Mesenteric fat pad (tissue), 1 donor: ENCODE results near the gene ARHGEF3. TPM values are rescaled to one million over a fixed set of nuclear protein-coding genes. Genes with fewer than 3 reads are reported as not detected.
"Not testable (repeated sequence)": the region's sequence is repeated elsewhere in the genome, so short reads cannot be mapped to it uniquely, and the experiment has no call there.

Source experiments
- DNase-seq: peaks from one replicate; pipeline ENCODE4 v3.0.0-alpha.2; 2020; ENCODE audit warnings: low spot score
- total RNA-seq: library from RNA; stranded (reverse); fragmentation: NEBNext Ultra II Directional; extraction: Animal tissue kit (Norgen Biotek cat#: 25700); gene quantifications from one replicate; pipeline ENCODE4 v1.2.1, GENCODE V29; 2021
- donor health status: DM: yes; HTN: yes; CAD: no.

Gene ARHGEF3
- total RNA-seq, 1 donor from 2014 or later = 17.0 TPM

GRCh38 chr3:56775838-56776555 lies 25.8 kb downstream of the ARHGEF3 start:
- DNase-seq = no peak

- DNase-seq = no peak
Measured at GRCh38 chr3:56775445-56775837, 26.3 kb downstream of the ARHGEF3 start.

DNA sequence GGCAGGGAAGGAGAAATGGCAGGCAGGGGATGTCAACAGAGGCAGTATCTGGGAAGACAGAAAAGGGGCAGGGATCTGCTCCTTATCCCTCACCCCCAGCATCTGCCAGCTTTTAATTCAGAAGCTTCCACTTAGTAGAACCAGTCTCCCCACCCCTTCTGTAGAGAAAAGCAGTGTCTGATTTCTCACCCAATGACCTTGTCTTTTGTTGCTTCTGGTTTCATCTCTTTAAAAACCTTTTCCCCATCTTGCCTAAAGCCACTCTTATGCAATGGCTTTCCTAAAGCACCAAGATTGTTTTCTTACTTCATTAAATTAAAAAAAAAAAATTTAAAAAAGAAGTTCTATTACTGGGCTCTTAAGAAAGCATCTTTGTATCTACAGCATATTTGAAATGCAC lies 27.8 kb downstream of the ARHGEF3 start:
- DNase-seq = no peak

DNA sequence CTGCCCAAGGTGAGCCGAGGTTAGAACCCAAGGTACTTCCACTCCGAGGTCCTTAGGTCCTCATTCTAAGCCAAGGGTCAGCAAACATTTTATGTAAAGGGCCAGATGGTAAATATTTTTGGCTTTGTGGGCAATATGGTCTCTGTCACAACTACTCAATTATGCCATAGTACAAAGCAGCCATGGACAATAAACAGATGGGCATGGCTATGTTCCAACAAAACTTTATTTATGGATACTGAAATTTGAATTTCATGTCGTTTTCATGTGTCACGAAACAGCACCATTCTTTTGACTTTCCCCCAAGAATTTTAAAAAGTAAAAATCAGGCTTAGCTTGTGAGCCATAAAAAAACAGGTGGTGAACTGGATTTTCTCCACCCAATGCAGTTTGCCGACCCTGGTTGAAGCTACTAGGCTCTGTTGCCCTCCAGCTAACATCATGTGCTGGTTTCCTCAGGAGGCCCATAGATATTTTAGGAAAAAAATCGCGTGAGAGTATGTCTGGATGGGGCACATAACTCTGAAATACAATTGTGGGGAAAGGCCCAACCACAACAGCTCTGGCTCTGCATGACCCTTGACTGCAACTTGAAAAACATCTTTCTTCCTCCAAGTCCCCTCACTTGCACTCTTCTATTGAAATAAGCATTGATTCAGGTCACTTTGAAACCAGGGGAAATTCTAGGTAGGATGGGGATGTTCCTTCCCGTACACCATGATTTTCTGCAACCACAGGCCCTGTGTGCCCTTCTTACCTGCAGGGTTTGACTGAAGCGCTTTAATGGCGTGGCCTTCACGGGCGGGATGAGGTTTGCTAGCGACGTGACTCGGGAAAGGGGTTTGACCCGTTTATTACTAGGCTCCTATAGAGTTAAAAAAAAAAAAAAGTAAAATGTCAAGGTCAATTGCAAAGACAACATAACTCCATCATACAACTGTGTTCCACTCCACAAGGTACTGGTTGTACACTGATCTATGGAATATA lies 28.5 kb downstream of the ARHGEF3 start:
- DNase-seq = no peak

DNA sequence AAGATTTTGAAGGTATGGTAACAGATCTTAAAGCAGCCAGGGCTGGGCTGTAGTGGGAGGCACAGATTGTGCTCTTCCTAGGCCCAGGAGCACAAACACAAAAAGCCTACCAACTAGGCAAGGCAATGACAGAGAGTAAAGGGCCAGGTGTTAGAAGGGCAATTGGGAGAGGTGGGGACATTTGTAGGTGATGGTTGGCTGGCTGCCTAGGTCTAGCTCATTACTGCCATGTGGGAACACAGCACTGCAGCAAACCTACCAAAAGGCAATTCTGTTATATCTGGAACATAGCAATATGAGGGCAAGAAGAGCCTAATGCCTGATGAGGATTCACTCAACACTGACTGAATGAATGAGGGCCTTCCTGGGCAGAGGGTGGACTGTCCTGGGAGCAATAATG lies 30.4 kb downstream of the ARHGEF3 start:
- DNase-seq = no peak

DNA sequence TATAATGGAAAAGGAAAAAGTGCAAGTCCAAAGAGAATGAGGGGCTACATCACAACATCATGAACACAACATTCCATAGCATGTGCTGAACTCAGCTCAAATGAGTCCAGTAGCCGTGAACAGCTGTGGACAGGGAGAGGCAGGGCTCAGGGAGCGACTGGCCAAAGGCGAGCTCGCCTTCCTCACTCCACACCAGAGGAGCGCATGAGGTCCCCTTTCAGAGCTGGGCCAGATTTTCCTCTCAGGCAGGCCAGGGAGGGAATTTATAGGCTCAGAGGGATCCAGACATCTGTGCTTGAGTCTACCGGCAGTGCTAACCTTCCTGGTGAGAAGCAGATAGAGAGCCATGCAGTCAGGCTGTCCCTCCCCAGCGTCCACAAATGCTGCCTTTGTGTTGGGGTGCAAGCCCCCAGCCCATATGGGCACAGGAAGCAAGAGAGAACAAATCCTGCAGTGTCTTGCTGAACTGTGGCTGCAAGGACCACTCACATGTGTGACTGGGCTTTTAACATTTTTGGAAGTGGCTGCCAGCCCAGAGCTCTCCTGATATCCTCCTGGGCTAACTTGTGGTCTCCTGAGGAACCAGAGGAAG lies 32.5 kb downstream of the ARHGEF3 start:
- no peak for DNase-seq

DNA sequence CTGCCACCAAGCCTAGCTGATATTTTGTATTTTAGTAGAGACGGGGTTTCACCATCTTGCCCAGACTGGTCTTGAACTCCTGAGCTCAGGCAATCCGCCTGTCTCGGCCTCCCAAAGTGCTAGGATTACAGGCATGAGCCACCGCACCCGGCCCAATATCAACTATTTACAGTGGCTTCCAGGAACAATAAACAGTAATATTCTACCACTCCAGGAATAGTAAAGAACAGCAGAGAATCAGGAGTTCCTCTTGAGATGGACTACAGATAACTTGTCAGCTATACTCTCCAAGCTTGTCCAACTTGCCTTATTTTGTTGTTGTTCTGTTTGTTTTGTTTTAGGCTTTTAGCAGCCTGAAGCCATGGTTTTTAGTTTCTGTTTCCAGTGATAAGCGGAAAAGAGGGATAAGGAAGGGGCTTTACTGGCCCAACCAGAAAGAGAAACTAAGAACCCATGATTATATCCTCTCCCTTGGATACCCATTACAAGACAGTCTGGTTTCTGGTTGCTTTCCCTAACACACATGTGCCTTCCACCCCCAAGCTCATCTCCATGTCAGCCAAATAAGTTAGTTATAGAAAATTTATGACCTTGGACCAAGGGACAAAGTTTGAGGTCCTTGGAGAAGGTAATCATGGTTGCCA lies 36.7 kb downstream of the ARHGEF3 start:
- DNase-seq = no peak

DNA sequence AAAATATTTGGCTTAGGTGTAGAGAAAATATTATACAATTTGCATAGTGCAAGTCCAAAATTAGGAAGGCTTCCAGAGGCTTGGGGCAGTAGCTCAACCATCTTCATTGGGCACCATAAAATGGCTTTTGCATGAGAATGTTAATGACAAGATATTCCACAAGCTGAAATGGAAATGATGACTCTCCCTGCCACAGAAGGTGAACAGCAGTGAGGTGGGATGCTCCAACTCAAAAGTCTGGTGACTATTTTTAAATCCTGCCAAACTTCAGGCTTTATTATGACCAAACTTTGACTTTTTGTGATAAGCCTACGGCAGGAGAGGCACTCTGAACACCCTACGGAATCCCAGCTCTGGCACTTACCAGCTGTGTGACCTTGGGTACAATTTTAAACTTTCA lies 37.6 kb downstream of the ARHGEF3 start:
- no peak for DNase-seq

DNA sequence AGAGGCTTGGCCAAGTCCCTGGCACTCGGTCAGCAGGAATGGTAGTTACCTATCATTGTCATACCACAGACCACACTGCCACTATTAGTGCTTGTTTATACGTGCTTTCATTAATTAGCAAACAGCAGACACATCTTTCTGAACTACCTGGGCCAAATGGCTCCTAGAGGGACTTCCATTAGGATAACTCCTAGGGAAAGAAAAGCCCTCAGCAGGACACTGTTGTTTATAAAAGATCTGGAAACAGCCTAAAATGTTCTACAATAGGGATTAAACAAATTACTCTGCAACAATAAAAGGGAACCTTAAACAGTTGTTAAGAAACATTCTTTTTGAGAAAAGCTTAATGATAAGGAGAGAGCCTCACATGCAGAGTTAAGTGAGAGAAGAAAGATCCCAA lies 38.5 kb downstream of the ARHGEF3 start:
- DNase-seq = no peak

GRCh38 chr3:56762718-56763117 lies 39.0 kb downstream of the ARHGEF3 start:
- DNase-seq = no peak

DNA sequence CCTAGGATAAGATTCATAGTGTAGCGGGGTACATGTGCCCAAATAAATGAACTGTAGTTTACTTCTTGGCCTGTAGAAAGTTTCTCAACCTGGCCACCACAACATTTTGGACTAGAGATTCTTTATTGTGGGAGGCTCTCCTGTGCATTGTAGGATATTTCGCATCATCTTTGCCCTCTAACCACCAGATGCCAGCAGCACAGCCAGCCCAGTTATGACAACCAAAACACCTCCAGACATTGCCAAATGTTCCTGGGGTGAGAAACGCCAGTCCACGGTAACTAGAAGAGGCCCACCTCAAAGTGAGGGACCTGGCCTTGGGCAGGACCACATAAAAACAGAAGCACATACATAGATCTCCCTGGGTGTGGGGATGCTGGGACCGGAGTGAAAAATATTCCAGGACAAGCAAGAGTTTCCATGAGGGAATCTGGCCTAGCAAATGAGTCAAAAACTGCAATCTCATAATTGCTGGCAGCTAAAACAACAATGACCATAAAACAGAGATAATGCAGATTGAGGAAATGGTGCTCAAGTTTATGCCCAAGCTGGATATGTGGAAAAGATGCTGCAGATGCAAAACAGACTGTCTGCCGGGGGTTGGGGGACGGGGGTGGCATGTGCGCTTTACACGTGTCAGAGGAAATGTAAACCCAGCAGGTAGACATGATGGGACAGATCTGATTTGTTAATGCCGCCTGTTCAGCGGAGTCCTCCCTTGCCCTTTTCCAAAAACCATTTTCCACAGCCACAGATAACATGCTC lies 39.7 kb downstream of the ARHGEF3 start:
- no peak for DNase-seq

DNA sequence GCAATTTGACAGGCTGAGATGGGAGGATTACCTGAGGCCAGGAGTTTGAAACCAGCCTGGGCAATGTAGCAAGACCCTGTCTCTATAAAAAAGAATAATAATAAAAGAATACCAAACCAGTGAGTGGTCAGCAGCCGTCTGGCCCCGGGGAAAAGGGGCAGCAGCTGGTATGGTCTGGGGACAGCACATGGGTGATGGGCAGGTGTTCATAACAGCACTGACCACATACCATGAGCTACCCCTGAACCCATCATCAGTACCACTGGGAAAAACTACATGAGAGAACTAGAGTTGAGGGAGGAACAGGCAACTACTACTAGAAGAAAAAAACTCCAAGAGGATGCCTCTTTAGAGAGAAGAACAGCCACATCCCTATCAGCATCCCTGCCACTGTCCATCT lies 40.7 kb downstream of the ARHGEF3 start:
- DNase-seq = no peak

GRCh38 chr3:56759532-56759931 lies 42.2 kb downstream of the ARHGEF3 start:
- no peak for DNase-seq

DNA sequence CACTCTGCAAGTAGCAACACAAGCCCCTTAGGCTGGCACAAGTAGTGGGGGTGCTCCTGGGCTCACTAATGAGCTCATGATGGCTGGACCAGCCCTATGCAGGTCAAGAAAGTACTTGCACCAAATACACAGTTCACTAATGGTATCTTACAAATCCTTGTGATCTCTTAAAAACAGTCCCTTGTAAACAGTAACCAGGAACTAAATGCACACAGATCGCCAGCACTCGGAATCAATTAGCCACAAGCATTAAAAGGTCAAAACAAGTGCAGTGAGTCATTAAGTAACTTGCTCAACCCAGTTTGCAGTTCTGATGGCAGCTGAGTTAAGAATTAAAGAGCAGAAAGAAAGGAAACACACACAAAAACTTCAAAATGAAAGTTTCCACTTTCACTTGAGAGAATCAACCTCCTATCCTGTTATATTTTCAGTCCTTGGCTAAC lies 43.2 kb downstream of the ARHGEF3 start:
- no peak for DNase-seq

GRCh38 chr3:56758042-56758441 lies 43.7 kb downstream of the ARHGEF3 start:
- not testable (repeated sequence) for DNase-seq

DNA sequence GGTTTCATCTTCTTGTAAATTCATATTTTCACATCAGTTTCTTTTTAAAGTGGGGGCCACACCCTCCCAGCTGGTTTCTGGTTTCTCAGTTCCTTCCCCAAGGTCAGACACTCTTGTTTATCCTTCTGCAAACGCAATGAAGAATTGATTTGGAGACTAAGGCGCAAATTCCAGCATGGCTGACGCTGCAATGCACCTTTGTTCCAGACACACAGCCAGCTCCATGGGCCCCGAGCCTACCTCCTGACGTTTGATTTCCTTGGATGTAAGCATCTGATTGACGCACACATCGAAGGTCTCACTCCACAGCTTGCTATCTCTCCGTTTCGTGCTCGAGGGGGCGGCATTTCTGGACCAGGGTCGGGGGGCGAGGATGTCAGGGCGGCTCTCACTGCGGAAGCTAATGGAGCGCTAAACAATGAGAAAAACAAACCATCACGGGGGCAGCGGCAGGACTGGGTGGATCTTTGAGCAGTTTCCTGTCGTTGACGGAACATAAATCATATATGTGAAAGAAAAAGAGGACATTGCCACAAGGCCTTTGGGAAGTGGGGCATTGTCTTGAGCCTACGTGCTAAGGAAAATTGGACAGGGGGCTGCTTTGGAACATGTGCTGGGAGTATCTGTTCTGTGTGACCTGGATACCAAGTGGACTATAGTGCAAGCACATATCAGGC lies 46.9 kb downstream of the ARHGEF3 start:
- no peak for DNase-seq

DNA sequence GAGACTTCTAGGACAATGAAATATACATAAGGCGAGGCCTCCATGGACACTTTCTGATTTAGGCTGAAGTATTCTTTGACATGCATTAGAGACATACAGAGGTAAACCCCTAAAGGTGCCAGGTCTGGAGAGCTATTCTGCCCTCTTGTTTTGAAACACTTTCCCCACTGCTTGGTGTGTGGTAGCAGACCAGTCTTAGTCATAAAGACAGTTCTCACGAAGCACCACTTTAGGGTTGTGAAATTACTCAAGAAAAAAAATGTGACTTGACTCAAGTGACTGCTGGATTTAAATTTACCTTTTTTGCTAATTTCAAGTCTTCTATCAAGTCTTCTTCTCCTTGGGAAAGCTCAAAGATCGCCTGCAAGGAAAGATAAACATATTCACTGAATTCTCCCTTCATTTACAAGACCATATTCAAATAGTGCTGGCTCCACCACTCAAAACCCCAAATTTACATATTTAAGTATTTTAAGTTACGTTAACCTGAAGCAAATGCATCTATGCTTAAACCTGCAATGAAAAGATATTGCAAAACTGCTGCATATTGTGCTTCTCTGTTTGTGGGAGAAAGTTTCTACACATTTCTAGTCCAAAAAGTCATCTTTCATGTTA lies 48.4 kb downstream of the ARHGEF3 start:
- DNase-seq = no peak

- DNase-seq = no peak
Measured at GRCh38 chr3:56751056-56751707, 50.6 kb downstream of the ARHGEF3 start.

DNA sequence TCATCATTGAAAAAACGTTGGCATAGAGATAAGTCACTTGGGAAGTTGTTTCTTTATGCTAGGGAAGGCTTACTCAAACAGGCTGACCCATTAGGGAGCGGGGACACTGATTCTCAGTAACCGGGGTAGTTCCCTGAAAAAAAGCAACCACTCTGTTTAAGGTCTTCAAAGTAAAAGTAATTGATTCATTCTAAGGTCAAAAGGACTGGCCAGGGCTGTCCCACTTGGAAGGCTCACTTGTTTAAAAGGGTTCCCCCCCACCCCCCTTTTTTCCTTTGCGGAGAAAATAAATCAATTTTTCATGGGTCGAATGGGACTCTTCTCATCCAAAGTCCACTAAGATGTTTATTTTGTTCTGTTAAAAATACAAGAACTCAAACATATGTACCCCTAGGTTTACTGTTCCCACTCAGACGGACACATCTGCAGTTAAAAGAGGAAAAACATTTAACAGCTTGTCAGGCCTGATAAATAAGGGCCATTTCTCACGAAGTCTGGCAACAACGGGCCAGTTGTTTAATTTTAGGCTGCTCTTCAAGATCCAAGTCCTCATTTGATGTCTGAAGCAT lies 53.0 kb downstream of the ARHGEF3 start:
- no peak for DNase-seq
